Panc1 (cell line): Measurements from ENCODE around the gene CCDC50. TPM values are rescaled to one million over a fixed set of nuclear protein-coding genes. Genes with fewer than 3 reads are reported as not detected.

ENCODE experiments used
- ATAC-seq: fragments of 200-7000 bp; cut with Tn5 transposase; 2 replicates; pipeline ENCODE4 v1.9.1; 2020; ENCODE audit warnings: mild to moderate bottlenecking, moderate library complexity
- BruUV-seq: library from RNA; stranded (reverse); fragments of 400-500 nt; replicated peaks from 2 replicates; lab custom pipeline; 2021; lab: Mats Ljungman, UMichigan
- CTCF ChIA-PET: fragments of 300-600 bp; sonication (Branson Sonifier 250); formaldehyde crosslinking; loops from one replicate; lab custom pipeline; 2022; ENCODE audit warnings: antibody characterized with exemption; lab: Charles Lee
- POLR2A ChIA-PET: fragments of 300-600 bp; sonication (Branson Sonifier 250); formaldehyde crosslinking; loops from one replicate; lab custom pipeline; 2022; ENCODE audit warnings: antibody characterized with exemption; lab: Charles Lee
- DNase-seq: peaks from one replicate; pipeline ENCODE4 v3.0.0-alpha.2; 2010; ENCODE audit warnings: low read depth, low spot score
- H3K27ac ChIP-seq: 2 replicates; pipeline ENCODE4 v1.5.1; 2011; ENCODE audit warnings: mild to moderate bottlenecking, low read length, inconsistent platforms
- H3K27me3 ChIP-seq: fragments of 200-500 bp; sonication (Bioruptor generic); 2 replicates; pipeline ENCODE4 v1.6.0; 2014; ENCODE audit warnings: low read length, inconsistent platforms; ENCODE audit not compliant: control insufficient read depth, insufficient read depth
- H3K36me3 ChIP-seq: fragments of 200-500 bp; sonication (Bioruptor generic); 2 replicates; pipeline ENCODE4 v1.5.1; 2014; ENCODE audit warnings: inconsistent platforms, mild to moderate bottlenecking, low read length, moderate library complexity; ENCODE audit not compliant: control insufficient read depth, insufficient read depth
- H3K4me1 ChIP-seq: 2 replicates; pipeline ENCODE4 v1.5.1; 2011; ENCODE audit warnings: inconsistent platforms, mild to moderate bottlenecking, low read length, moderate library complexity; ENCODE audit not compliant: control insufficient read depth, insufficient read depth
- H3K4me3 ChIP-seq, 2 experiments: 2 replicates each; pipeline ENCODE4 v1.5.1; 2011 to 2012; ENCODE audit warnings: low read depth in 2 of 2, low read length in 2 of 2, mild to moderate bottlenecking in 2 of 2, inconsistent platforms in 1 of 2, moderate library complexity in 1 of 2
- H3K9me3 ChIP-seq: fragments of 200-500 bp; sonication (Bioruptor generic); 2 replicates; pipeline ENCODE4 v1.5.1; 2014; ENCODE audit warnings: low read depth, mild to moderate bottlenecking, inconsistent platforms, low read length, moderate library complexity; ENCODE audit not compliant: control insufficient read depth, insufficient read depth
- CTCF ChIP-seq: fragments of 450-650 bp; IDR thresholded peaks from 2 replicates; pipeline ENCODE4 v1.5.1; 2017; ENCODE audit warnings: mild to moderate bottlenecking
- POLR2AphosphoS5 ChIP-seq: IDR thresholded peaks from 2 replicates; pipeline ENCODE4 v1.6.1; 2012; ENCODE audit warnings: mild to moderate bottlenecking, low read depth, low read length, moderate library complexity
- SIN3A ChIP-seq: IDR thresholded peaks from 2 replicates; pipeline ENCODE4 v1.6.1; 2012; ENCODE audit warnings: low read depth, mild to moderate bottlenecking, low read length, moderate library complexity, borderline replicate concordance; ENCODE audit not compliant: insufficient read depth
- TCF7L2 ChIP-seq: IDR thresholded peaks from 2 replicates; pipeline ENCODE4 v1.6.1; 2011; ENCODE audit warnings: mild to moderate bottlenecking, low read depth, low read length, inconsistent platforms
- in situ Hi-C: cut with HindIII; loops from 2 replicates; pipeline ENCODE4 v1.10.0; 2016; ENCODE audit warnings: low sequenced_read_pairs, low pct_unique_long_range_greater_than_20kb
- intact Hi-C: fragments of 100-400 bp; cut with micrococcal nuclease; formaldehyde crosslinking; loops from one replicate; pipeline ENCODE4 v1.10.0; 2022; ENCODE audit not compliant: unreplicated experiment
- total RNA-seq: library from RNA; stranded (reverse); gene quantifications from one replicate; pipeline ENCODE4 v1.2.1, GENCODE V29; 2021; ENCODE audit not compliant: unreplicated experiment
- TF ChIP-seq, protein P1 (sequence below), 2 experiments: IDR thresholded peaks; 2 replicates each; pipeline ENCODE4 v1.6.1; 2011 to 2012; ENCODE audit warnings: low read depth in 2 of 2, control low read depth in 1 of 2, low read length in 1 of 2, mild to moderate bottlenecking in 1 of 2, moderate library complexity in 1 of 2; ENCODE audit not compliant: insufficient read depth in 1 of 2

Gene CCDC50
- total RNA-seq, 1 experiment from 2014 or later: 89.3 TPM

GRCh38 chr3:191283400-191283799 lies 45.8 kb upstream of the CCDC50 start:
- ChIA-PET POLR2A (no interaction called here), CTCF (interaction anchor here (0.6 kb wide), 1 partner anchor 9 kb away, joined by 3 read pairs; no protein-coding TSS in a partner anchor)
- no TSS peak for BruUV-seq
- H3K36me3 ChIP-seq: no peaks in the 10 kb centered on the region; the same call in 1 of the 2 replicates
- H3K27ac ChIP-seq: no peak overlapping the region
- no peaks in the 10 kb centered on the region for H3K9me3 ChIP-seq
- ATAC-seq (no peak), DNase-seq (no peak)
- intact Hi-C loops: no loop called here
- in situ Hi-C loops: no loop called here
- H3K4me3 ChIP-seq: no peak overlapping the region
- H3K4me1 ChIP-seq: no peaks in the 10 kb centered on the region
- no peak for TF ChIP-seq CTCF
- TF ChIP-seq SIN3A: no peak
- TF ChIP-seq, protein P1, sequence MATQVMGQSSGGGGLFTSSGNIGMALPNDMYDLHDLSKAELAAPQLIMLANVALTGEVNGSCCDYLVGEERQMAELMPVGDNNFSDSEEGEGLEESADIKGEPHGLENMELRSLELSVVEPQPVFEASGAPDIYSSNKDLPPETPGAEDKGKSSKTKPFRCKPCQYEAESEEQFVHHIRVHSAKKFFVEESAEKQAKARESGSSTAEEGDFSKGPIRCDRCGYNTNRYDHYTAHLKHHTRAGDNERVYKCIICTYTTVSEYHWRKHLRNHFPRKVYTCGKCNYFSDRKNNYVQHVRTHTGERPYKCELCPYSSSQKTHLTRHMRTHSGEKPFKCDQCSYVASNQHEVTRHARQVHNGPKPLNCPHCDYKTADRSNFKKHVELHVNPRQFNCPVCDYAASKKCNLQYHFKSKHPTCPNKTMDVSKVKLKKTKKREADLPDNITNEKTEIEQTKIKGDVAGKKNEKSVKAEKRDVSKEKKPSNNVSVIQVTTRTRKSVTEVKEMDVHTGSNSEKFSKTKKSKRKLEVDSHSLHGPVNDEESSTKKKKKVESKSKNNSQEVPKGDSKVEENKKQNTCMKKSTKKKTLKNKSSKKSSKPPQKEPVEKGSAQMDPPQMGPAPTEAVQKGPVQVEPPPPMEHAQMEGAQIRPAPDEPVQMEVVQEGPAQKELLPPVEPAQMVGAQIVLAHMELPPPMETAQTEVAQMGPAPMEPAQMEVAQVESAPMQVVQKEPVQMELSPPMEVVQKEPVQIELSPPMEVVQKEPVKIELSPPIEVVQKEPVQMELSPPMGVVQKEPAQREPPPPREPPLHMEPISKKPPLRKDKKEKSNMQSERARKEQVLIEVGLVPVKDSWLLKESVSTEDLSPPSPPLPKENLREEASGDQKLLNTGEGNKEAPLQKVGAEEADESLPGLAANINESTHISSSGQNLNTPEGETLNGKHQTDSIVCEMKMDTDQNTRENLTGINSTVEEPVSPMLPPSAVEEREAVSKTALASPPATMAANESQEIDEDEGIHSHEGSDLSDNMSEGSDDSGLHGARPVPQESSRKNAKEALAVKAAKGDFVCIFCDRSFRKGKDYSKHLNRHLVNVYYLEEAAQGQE (IDR thresholded peaks at IDR 0.05; ENCODE audit: insufficient read depth in 1 of 2, low read depth in 2 of 2, low read length in 1 of 2): no peak
- no peak for TF ChIP-seq TCF7L2
- TF ChIP-seq POLR2AphosphoS5: no peak
- H3K27me3 ChIP-seq: no peaks in the 10 kb centered on the region

GRCh38 chr3:191290311-191291025 lies 38.7 kb upstream of the CCDC50 start:
- no peak for TF ChIP-seq CTCF
- no peak for TF ChIP-seq SIN3A
- TF ChIP-seq, protein P1 (IDR thresholded peaks at IDR 0.05; ENCODE audit: insufficient read depth in 1 of 2, low read depth in 2 of 2, low read length in 1 of 2): no peak
- no peak for TF ChIP-seq TCF7L2
- no peak for TF ChIP-seq POLR2AphosphoS5
- no peak for DNase-seq
- no peaks in the 10 kb centered on the region for H3K36me3 ChIP-seq
- H3K4me1 ChIP-seq: no peaks in the 10 kb centered on the region
- in situ Hi-C loops (no loop called here), intact Hi-C loops (no loop called here)
- H3K27me3 ChIP-seq: no peaks in the 10 kb centered on the region
- no peak overlapping the region for H3K27ac ChIP-seq
- no peaks in the 10 kb centered on the region for H3K9me3 ChIP-seq
- BruUV-seq: no TSS peak
- ChIA-PET CTCF (no interaction called here), POLR2A (no interaction called here)
- ATAC-seq: no peak
- H3K4me3 ChIP-seq: no peak overlapping the region
